RPMI8226 (cell line): ENCODE data around the gene MAL.
"Not testable (repeated sequence)": the region's sequence is repeated elsewhere in the genome, so short reads cannot be mapped to it uniquely, and the experiment has no call there.

Experiments used
- DNase-seq: peaks from one replicate; pipeline ENCODE4 v3.0.0-alpha.2; 2015

MAL gene

GRCh38 chr2:95034818-95035217 lies 9.3 kb downstream of the MAL start:
- DNase-seq: no peak

DNA sequence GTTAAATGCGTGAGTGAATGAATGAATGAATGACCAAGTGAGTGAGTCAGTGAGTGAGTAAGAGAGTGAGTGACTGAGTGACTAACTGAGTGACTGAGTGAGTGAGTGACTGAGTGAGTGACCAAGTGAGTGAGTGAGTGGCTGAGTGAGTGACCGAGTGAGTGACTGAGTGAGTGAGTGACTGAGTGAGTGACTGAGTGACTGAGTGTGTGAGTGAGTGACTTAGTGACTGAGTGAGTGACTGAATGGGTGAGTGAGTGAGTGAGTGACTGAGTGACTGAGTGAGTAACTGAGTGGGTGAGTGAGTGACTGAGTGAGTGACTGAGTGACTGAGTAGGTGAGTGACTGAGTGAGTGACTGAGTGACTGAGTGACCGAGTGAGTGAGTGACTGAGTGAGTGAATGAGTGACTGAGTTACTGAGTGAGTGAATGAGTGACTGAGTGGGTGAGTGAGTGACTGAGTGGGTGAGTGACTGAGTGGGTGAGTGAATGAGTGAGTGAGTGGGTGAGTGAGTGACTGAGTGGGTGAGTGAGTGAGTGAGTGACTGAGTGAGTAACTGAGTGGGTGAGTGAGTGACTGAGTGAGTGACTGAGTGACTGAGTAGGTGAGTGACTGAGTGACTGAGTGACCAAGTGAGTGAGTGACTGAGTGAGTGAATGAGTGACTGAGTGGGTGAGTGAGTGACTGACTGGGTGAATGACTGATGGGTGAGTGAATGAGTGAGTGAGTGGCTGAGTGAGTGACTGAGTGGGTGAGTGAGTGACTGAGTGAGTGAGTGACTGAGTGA lies 11.3 kb downstream of the MAL start:
- DNase-seq: no peak

GRCh38 chr2:95037384-95037839 lies 11.9 kb downstream of the MAL start:
- no peak for DNase-seq

GRCh38 chr2:95037841-95038585 lies 12.5 kb downstream of the MAL start:
- DNase-seq: not testable (repeated sequence)

- DNase-seq: no peak
Observed at GRCh38 chr2:95038635-95039298, 13.3 kb downstream of the MAL start.

- no peak for DNase-seq
Observed at GRCh38 chr2:95039363-95039762, 13.9 kb downstream of the MAL start.

DNA sequence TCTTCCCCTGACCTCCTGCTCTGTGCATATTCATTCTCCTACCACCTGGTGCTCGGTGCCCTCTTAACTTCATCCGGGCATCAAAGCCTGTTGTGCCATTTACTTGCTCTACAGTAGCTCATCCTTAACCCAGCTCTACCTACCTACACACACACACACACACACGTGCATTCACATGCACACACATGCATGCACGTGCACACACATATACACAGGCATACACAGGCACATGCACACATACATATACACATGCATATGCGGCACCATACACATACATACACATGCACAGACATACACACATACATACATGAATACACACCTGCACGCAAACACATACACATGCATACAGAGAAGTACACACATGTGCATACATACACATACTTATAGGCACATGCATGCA lies 14.5 kb downstream of the MAL start:
- DNase-seq: no peak

GRCh38 chr2:95040426-95040825 lies 14.9 kb downstream of the MAL start:
- DNase-seq: no peak

- no peak for DNase-seq
Observed at GRCh38 chr2:95041060-95041823, 15.7 kb downstream of the MAL start.

- DNase-seq: no peak
Observed at GRCh38 chr2:95041824-95042442, 16.4 kb downstream of the MAL start.

- no peak for DNase-seq
Observed at GRCh38 chr2:95042472-95043271, 17.2 kb downstream of the MAL start.

- DNase-seq: peak; percentile 96
Observed at GRCh38 chr2:95043300-95044093, 18.0 kb downstream of the MAL start.

DNA sequence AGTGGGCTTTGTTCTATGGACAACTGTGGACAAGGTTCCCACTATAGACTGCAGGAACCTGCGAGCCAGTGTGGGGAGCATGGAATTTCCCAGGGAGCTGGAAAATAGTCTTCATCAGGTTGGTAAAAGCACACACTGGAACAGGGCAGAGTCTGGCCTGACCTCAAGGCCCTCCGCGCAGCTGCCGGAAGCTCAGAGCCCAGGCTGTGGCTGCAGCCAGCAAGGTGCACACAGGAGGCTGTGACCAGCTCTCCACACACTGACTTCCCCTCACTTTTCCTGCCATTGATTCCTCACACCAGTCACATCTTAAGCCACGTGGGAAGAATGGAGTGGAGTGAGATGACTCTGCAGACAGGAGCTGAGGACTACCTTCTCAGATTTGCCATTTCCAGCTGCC lies 19.1 kb downstream of the MAL start:
- peak; percentile 59 for DNase-seq

GRCh38 chr2:95046371-95047112 lies 21.0 kb downstream of the MAL start:
- DNase-seq: no peak

DNA sequence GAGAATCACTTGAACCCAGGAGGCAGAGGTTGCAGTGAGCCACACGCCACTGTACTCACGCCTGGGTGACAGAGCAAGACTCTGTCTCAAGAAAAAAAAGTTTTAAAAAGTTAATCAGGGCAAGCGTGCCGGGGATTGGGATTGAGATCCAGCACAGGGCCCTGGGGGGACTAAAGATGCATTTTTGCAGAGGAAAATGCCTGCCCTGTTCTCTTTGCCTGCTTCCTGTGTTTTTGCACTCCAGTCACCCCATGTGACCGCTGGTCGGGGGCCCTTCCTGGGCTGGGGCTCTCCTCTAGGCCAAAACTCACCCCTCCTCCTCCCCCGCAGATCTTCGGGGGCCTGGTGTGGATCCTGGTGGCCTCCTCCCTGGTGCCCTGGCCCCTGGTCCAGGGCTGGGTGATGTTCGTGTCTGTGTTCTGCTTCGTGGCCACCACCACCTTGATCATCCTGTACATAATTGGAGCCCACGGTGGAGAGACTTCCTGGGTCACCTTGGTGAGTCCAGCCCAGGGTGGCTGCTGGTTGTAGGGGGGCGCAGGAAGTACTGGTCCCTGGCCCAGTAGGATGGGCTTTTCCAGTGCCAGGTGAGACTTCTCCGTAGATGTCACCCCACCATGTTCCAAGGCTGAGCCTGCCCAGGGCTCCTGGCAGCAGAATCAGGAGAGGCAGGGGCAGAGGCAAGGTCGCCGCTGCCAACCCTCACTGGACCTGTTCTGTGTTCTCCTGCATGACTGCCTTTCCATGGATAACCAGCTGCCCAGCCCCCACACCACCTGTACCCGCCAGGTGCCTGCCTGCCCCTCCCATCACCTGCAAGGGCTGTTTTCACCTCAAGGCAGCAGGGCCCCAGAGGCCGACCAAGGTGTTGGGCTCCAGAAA lies 22.4 kb downstream of the MAL start:
- peak; percentile 70 for DNase-seq

- DNase-seq: no peak
Observed at GRCh38 chr2:95048825-95049682, 23.5 kb downstream of the MAL start.

GRCh38 chr2:95049683-95049955 lies 24.1 kb downstream of the MAL start:
- no peak for DNase-seq

- no peak for DNase-seq
Observed at GRCh38 chr2:95049961-95050360, 24.5 kb downstream of the MAL start.
